ENCODE data around the gene EP400.
"Not testable (repeated sequence)": the region's sequence is repeated elsewhere in the genome, so short reads cannot be mapped to it uniquely, and the experiment has no call there.

EP400 gene

GRCh38 chr12:131983554-131983953, 33.8 kb downstream of the EP400 start:
- 0 out of 2 replicates have a peak, but pooled peaks cover 3% of the 10 kb centered on the region for H4K20me1 ChIP-seq (ENCODE audit: control insufficient read depth, insufficient read depth, low read depth, low read length)
- peaks cover 2% of the 10 kb centered on the region for H3K79me2 ChIP-seq (ENCODE audit: control insufficient read depth, low read length)
- no peaks in the 10 kb centered on the region for H3K9me2 ChIP-seq (replicated peaks; ENCODE audit: control insufficient read depth, low read length)
- H3K9me3 ChIP-seq (ENCODE audit: control insufficient read depth, insufficient read depth, low read length), result no peaks in the 10 kb centered on the region
- H3F3A ChIP-seq (ENCODE audit: control insufficient read depth, insufficient read depth), result no peaks in the 10 kb centered on the region
- no peaks in the 10 kb centered on the region for H3K4me1 ChIP-seq (ENCODE audit: control insufficient read depth, low read length)
- no peak for TF ChIP-seq EZH2phosphoT487 (IDR thresholded peaks at IDR 0.05; ENCODE audit: borderline replicate concordance, low read length)
- TF ChIP-seq CTCF (IDR thresholded peaks at IDR 0.05; ENCODE audit: low read depth, low read length, poor library complexity, severe bottlenecking), result no peak
- no peak overlapping the region for H3K27ac ChIP-seq (ENCODE audit: low read depth, low read length)
- no peak overlapping the region for H3K4me3 ChIP-seq (ENCODE audit: low read length)
- H3K36me3 ChIP-seq (ENCODE audit: control insufficient read depth, low read length), result peaks cover 51% of the 10 kb centered on the region
- H3K27me3 ChIP-seq (ENCODE audit: control insufficient read depth, low read length), result no peaks in the 10 kb centered on the region
- no peak overlapping the region for H3K4me2 ChIP-seq (ENCODE audit: low read length)

DNA sequence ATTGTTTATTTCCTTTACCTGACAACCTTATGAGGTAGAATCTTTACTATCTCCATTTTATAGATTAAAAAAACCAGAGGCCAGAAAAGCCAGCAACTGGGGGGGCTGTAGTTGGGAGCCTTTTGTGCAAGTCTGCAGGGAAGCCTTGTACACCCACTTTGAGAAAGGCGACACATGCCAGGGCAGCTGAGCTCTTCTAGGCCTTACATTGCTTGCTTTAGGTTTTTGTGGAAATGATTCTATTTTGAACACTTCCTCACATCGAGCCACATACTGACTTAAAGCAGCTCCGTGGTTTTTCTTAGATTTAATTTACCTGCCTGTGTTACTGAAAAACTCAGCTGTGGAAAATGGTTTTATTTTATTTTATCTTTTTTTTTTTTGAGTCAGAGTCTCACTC, 34.6 kb downstream of the EP400 start:
- no peak overlapping the region for H3K4me3 ChIP-seq (ENCODE audit: low read length)
- H3F3A ChIP-seq (ENCODE audit: control insufficient read depth, insufficient read depth), result no peaks in the 10 kb centered on the region
- no peak overlapping the region for H3K27ac ChIP-seq (ENCODE audit: low read depth, low read length)
- H3K27me3 ChIP-seq (ENCODE audit: control insufficient read depth, low read length), result no peaks in the 10 kb centered on the region
- H3K4me2 ChIP-seq (ENCODE audit: low read length), result no peak overlapping the region
- H3K9me2 ChIP-seq (replicated peaks; ENCODE audit: control insufficient read depth, low read length), result no peaks in the 10 kb centered on the region
- peaks cover 59% of the 10 kb centered on the region for H3K36me3 ChIP-seq (ENCODE audit: control insufficient read depth, low read length)
- H3K4me1 ChIP-seq (ENCODE audit: control insufficient read depth, low read length), result no peaks in the 10 kb centered on the region
- TF ChIP-seq EZH2phosphoT487 (IDR thresholded peaks at IDR 0.05; ENCODE audit: borderline replicate concordance, low read length) (no peak), CTCF (IDR thresholded peaks at IDR 0.05; ENCODE audit: low read depth, low read length, poor library complexity, severe bottlenecking) (no peak)
- H3K9me3 ChIP-seq (ENCODE audit: control insufficient read depth, insufficient read depth, low read length), result no peaks in the 10 kb centered on the region
- H4K20me1 ChIP-seq (ENCODE audit: control insufficient read depth, insufficient read depth, low read depth, low read length), result 0 out of 2 replicates have a peak, but pooled peaks cover 3% of the 10 kb centered on the region
- 0 out of 2 replicates have a peak, but pooled peaks cover 2% of the 10 kb centered on the region for H3K79me2 ChIP-seq (ENCODE audit: control insufficient read depth, low read length)

DNA sequence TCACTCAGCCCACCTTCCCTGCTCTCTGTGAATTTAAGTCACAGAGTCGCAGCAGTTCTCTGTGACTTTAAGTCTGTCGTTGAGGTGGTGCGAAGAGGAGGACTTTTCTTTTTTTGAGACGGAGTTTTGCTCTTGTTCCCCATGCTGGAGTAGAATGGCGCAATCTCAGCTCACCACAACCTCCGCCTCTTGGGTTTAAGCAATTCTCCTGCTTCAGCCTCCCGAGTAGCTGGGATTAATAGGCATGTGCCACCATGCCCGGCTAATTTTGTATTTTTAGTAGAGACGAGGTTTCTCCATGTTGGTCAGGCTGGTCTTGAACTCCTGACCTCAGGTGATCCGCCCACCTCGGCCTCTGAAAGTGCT, 35.8 kb downstream of the EP400 start:
- H3K27me3 ChIP-seq (ENCODE audit: control insufficient read depth, low read length); H3K4me2 ChIP-seq (ENCODE audit: low read length); H3F3A ChIP-seq (ENCODE audit: control insufficient read depth, insufficient read depth); H3K79me2 ChIP-seq (ENCODE audit: control insufficient read depth, low read length); H3K9me3 ChIP-seq (ENCODE audit: control insufficient read depth, insufficient read depth, low read length); H4K20me1 ChIP-seq (ENCODE audit: control insufficient read depth, insufficient read depth, low read depth, low read length); H3K9me2 ChIP-seq (replicated peaks; ENCODE audit: control insufficient read depth, low read length); H3K27ac ChIP-seq (ENCODE audit: low read depth, low read length); H3K4me1 ChIP-seq (ENCODE audit: control insufficient read depth, low read length); H3K4me3 ChIP-seq (ENCODE audit: low read length): not testable (repeated sequence)
- peaks cover 62% of the 10 kb centered on the region for H3K36me3 ChIP-seq (ENCODE audit: control insufficient read depth, low read length)

- Histone ChIP-seq H3K27ac (ENCODE audit: low read depth, low read length) (no peak overlapping the region), H3K9me3 (ENCODE audit: control insufficient read depth, insufficient read depth, low read length) (no peaks in the 10 kb centered on the region), H3K4me2 (ENCODE audit: low read length) (no peak overlapping the region), H4K20me1 (ENCODE audit: control insufficient read depth, insufficient read depth, low read depth, low read length) (no peaks in the 10 kb centered on the region), H3K4me3 (ENCODE audit: low read length) (no peak overlapping the region), H3K27me3 (ENCODE audit: control insufficient read depth, low read length) (no peaks in the 10 kb centered on the region), H3K9me2 (replicated peaks; ENCODE audit: control insufficient read depth, low read length) (no peaks in the 10 kb centered on the region), H3F3A (ENCODE audit: control insufficient read depth, insufficient read depth) (no peaks in the 10 kb centered on the region), H3K36me3 (ENCODE audit: control insufficient read depth, low read length) (peaks cover 63% of the 10 kb centered on the region), H3K4me1 (ENCODE audit: control insufficient read depth, low read length) (no peaks in the 10 kb centered on the region), H3K79me2 (ENCODE audit: control insufficient read depth, low read length) (no peaks in the 10 kb centered on the region)
- TF ChIP-seq EZH2phosphoT487 (IDR thresholded peaks at IDR 0.05; ENCODE audit: borderline replicate concordance, low read length), result no peak
- TF ChIP-seq CTCF (IDR thresholded peaks at IDR 0.05; ENCODE audit: low read depth, low read length, poor library complexity, severe bottlenecking), result no peak
Observed at GRCh38 chr12:131986361-131986760, 36.6 kb downstream of the EP400 start.
